GM20000 (cell line): Measurements from ENCODE around the gene KANSL3.
"Not testable (repeated sequence)": the region's sequence is repeated elsewhere in the genome, so short reads cannot be mapped to it uniquely, and the experiment has no call there.

Experiments
- DNase-seq: peaks from one replicate; pipeline ENCODE4 v3.0.0; 2012; ENCODE audit warnings: low spot score
- CTCF ChIP-seq: IDR thresholded peaks from 2 replicates; pipeline ENCODE4 v1.5.1; 2012; ENCODE audit warnings: mild to moderate bottlenecking, control low read depth; ENCODE audit errors: extremely low read depth, missing control alignments

KANSL3 gene

DNA sequence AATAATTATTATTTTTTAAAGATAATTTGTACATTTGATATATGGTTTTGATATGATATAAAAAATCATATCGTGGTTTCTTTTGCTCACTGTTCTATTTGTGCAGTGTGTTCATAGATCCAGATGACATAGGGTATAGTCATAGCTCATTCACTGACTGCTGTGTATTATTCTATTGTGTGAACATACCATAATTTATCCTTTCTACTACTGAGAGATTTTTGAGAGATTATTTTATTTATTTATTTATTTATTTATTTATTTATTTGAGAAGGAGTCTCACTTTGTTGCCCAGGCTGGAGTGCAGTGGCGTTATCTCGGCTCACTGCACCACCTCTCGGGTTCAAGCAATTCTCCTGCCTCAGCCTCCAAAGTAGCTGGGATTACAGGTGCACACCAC, 43.4 kb upstream of the KANSL3 start:
- no peak for TF ChIP-seq CTCF
- no peak for DNase-seq

DNA sequence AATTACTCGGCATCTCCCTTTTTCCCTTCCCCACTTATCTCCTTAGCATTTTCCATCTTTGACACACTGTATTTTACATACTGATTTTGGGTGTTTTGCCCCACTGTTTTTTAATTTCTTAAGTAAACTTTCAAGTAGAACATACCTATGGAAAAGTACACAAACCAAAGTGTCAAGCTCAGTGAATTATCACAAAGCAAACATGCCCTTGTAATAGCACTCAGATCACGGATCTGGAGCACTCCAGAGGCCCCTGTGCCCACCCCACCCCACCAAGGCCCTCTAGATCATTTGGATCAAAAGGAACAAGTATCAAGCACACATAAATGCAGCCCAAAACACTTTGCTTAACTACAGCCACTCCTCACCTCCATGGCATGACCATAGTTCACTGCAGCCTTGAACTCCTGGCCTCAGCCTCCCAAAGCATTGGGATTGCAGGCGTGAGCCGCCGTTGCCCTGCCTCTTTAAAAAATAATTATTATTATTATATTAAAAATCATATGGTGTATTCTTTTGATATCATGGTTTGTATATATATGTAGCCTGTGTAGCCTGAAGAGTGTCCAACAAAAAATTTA, 42.5 kb upstream of the KANSL3 start:
- TF ChIP-seq CTCF, result no peak
- no peak for DNase-seq

DNA sequence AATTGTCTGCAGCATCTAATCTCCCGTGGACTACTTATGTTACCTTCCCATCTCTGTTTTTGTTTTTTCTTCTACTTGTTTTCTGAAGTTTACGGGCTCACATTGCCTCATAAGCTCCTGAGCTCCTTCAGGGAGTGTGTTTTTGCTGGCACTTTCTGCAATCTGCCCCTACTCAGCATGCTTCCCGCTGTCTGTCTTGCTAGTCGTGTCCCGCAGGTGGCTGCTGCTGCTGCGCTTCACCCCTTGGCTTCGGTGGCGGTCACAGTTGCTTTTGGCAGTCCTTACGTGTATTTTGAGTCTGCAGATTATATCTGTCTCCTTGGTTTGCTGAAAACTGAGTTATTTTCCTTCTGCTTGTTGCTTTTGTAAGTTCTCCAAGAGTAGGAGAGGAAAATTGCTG, 41.7 kb upstream of the KANSL3 start:
- no peak for DNase-seq
- TF ChIP-seq CTCF, result no peak

DNA sequence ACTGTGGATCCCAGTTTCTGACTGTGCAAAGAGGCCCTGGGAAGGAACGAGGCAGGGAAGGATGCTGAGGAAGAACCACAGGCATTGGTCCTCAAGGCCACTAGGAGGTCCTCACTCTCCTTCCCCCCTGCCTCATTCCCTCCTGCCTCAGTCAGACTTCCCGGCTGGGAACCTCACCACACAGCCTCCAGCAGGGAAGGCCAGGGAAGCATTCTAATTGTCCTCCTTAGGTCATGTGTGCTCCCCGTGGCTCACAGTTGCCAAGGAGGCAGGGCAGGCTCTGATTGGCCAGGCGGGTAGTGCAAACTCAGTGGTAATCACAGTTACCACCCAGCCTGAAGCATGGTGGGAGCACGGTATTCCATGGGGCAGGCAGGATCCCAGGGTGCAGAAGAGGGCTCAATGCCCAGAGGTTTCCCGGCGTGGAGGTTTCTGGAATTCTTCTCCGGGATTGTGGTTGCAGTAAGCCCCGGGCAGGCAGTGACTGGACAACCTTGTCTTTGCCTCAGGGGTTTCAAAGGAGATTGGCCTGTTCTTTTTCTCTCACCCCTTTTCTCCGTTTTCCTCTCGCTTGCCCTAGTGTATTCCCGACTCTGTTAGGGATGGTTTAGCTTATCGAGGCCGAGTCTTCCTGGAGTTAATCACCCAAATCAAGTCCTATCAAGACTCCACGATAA, 31.6 kb upstream of the KANSL3 start:
- DNase-seq, result no peak
- TF ChIP-seq CTCF, result no peak

- DNase-seq, result no peak
- TF ChIP-seq CTCF, result no peak
Measured at GRCh38 chr2:96668771-96669170, 30.7 kb upstream of the KANSL3 start.

- DNase-seq, result not testable (repeated sequence)
Measured at GRCh38 chr2:96665717-96666116, 27.6 kb upstream of the KANSL3 start.

GRCh38 chr2:96665083-96665569, 27.0 kb upstream of the KANSL3 start:
- DNase-seq, result no peak

More at GRCh38 chr2:96665083-96665569, 27.0 kb upstream of the KANSL3 start:
- TF ChIP-seq CTCF, result no peak
